Glomerular visceral epithelial cell (primary cell): ENCODE results near the gene MRPL17.

ENCODE experiments used
- DNase-seq: peaks from one replicate; pipeline ENCODE4 v3.0.0-alpha.2; 2016; ENCODE audit errors: extremely low spot score

MRPL17 gene

GRCh38 chr11:6654281-6655019, 28.7 kb downstream of the MRPL17 start:
- no peak for DNase-seq

GRCh38 chr11:6653656-6654055, 29.5 kb downstream of the MRPL17 start:
- no peak for DNase-seq

DNA sequence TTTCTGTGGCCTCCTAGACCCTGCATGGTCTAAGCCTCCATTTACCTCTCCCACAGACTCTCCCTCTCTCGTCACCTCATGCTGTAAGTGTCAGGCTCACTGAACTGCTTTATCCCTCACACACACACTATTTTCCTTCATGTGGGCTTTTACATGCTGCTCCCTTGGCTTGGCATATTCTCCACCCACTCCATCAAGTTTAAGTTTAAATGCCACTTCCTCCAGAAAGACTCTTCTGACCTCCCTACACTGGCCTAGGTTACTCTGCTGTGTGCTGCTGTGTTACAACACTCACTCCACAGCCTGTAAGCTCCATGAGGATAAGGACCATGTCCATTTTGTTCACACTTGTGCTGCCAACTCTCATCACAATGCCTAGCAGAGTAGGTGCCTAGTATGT, 30.0 kb downstream of the MRPL17 start:
- DNase-seq, result no peak

GRCh38 chr11:6652182-6652581, 31.0 kb downstream of the MRPL17 start:
- DNase-seq, result no peak

GRCh38 chr11:6650980-6651379, 32.2 kb downstream of the MRPL17 start:
- no peak for DNase-seq

DNA sequence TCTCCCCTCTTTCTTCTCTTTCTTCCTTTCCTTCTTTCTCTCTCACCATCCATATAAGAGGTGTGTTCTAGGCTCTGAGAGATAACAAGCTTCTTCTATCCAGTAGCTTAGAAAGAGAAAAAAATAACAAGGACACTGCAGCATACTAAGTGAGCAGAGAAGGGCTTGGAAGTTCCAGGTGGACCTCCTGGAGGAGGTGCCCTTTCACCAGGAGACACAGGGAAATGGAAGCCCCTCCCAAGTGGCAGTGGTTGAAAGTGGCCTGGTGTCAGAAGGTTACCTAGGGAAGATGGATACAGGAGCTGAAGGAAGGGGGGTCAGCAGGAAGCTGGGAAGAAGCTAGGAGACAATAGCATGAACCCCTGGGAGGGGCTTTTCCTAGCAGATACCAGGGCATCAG, 33.0 kb downstream of the MRPL17 start:
- no peak for DNase-seq

- no peak for DNase-seq
Measured at GRCh38 chr11:6648501-6648900, 34.6 kb downstream of the MRPL17 start.

GRCh38 chr11:6647836-6648235, 35.3 kb downstream of the MRPL17 start:
- no peak for DNase-seq

GRCh38 chr11:6646918-6647679, 36.0 kb downstream of the MRPL17 start:
- DNase-seq, result no peak

GRCh38 chr11:6646576-6646917, 36.6 kb downstream of the MRPL17 start:
- DNase-seq, result no peak

- no peak for DNase-seq
Measured at GRCh38 chr11:6646071-6646470, 37.1 kb downstream of the MRPL17 start.

- no peak for DNase-seq
Measured at GRCh38 chr11:6642957-6643356, 40.2 kb downstream of the MRPL17 start.

DNA sequence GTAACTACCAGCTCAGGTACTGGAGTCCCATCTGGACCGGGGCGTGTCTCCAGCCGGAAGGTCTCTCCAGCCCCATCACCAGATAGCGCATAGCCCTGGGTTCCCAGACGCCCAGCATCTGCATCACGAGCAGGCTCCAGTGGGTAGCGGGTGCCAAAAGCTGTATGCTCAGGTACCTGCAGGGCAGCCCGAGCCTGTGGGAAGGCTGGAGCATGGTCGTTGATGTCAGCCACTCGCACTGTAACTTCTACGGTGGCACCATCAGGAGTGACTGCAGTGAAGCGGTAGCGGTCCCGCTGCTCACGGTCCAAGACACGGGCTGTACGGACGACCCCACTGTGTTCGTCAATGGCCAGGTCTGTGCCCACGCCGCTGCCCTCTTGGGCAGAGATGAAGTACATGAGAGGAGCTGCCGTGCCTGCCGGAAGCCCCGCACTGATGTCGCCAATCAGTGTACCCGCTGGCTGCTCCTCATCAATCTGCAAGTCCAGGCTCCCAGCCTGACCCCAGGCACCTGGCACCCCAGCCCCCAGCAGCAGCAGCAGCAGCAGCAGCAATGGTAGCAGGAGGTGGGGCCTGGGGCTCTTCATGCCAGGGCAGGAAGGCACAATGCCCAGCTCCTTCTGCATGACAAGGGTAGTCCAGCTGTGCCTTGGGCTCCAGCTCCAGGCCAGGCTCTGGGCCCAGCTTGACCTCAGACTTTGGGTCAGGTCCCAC, 42.0 kb downstream of the MRPL17 start:
- DNase-seq, result no peak

- no peak for DNase-seq
Measured at GRCh38 chr11:6640036-6640984, 42.8 kb downstream of the MRPL17 start.

DNA sequence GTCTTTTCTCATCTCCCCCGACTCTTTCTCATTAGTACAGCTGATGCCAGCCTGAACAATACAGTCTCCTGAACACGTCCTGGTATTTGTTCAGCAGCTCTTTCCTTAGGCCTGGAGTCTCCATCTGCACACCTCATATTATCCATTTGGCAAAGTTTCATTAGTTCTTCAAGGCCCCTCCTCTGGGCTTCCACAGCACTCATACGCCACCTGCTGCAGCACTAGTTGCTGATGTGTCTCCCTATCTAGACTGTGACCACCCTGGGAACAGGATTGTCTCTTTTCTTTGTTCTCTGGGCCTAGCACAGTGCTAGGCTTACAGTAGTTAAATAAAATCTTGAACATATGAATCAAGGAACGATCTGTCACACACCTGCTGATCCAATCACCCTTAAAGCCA, 44.7 kb downstream of the MRPL17 start:
- no peak for DNase-seq

- no peak for DNase-seq
Measured at GRCh38 chr11:6637871-6638270, 45.3 kb downstream of the MRPL17 start.

- DNase-seq, result no peak
Measured at GRCh38 chr11:6636480-6636879, 46.7 kb downstream of the MRPL17 start.

- no peak for DNase-seq
Measured at GRCh38 chr11:6635082-6635932, 47.8 kb downstream of the MRPL17 start.

GRCh38 chr11:6634534-6634933, 48.6 kb downstream of the MRPL17 start:
- DNase-seq, result no peak
